ENCODE data around the gene PLA2G4E.

The PLA2G4E gene

DNA sequence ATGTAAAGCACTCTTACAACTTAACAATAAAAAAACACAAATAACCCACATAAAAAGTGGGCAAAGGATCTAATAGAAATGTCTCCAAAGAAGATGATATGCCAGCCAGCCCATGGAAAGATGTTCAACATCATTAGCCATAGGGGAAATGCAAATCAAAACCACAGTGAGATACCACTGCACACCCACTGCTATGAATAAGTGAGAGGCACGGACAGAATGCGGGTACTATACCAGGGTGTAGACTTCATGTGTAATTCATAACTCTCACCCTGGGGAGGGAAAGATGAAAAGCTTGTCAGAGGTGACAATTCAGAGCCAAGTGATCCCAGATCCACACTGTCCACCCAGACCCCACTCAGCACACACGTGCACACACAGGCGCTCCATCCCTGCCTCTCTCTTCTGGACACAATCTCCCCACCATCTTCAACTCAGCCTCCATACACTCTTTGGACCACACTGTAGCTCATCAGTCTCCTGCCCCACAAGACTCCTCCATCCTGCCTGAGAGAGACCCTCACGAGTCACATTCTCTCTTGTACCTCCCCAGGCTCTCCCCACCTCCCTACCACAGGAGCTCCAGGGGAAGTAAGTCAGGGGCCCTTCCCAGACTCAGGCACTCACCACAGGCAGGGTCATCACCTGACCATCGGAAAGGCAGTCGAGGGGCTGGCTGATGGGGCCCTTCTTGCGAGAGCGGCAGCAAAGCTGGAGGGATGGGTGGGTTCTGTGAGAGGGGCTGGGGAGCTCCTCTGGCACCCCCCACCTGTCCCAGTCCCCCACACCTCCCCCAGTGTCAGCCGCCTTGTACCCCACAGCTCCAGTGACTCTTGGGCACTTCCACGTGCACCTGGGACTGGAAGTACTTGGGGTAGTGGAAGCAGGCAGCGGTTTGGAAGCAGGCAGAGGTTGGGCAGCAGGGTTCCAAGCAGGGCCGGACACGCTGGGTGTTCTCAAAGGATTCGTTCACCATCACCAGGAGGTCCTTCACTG lies 21.3 kb downstream of the PLA2G4E start:
- no peaks in the 10 kb centered on the region for H3K27me3 ChIP-seq (ENCODE audit: control insufficient read depth, insufficient read depth, low read length)
- H3K9me3 ChIP-seq (ENCODE audit: control insufficient read depth, low read length), result no peaks in the 10 kb centered on the region
- no peak overlapping the region for H3K27ac ChIP-seq
- H3K4me3 ChIP-seq (ENCODE audit: low read depth, low read length), result no peak overlapping the region
- H3K79me2 ChIP-seq, result no peaks in the 10 kb centered on the region
- no peaks in the 10 kb centered on the region for H3K36me3 ChIP-seq (ENCODE audit: control insufficient read depth, insufficient read depth, low read length)
- H3K4me1 ChIP-seq, result no peaks in the 10 kb centered on the region
- H2AFZ ChIP-seq, result no peak overlapping the region
- TF ChIP-seq, protein P1, sequence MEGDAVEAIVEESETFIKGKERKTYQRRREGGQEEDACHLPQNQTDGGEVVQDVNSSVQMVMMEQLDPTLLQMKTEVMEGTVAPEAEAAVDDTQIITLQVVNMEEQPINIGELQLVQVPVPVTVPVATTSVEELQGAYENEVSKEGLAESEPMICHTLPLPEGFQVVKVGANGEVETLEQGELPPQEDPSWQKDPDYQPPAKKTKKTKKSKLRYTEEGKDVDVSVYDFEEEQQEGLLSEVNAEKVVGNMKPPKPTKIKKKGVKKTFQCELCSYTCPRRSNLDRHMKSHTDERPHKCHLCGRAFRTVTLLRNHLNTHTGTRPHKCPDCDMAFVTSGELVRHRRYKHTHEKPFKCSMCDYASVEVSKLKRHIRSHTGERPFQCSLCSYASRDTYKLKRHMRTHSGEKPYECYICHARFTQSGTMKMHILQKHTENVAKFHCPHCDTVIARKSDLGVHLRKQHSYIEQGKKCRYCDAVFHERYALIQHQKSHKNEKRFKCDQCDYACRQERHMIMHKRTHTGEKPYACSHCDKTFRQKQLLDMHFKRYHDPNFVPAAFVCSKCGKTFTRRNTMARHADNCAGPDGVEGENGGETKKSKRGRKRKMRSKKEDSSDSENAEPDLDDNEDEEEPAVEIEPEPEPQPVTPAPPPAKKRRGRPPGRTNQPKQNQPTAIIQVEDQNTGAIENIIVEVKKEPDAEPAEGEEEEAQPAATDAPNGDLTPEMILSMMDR (IDR thresholded peaks at IDR 0.05), result no peak
- no peak overlapping the region for H3K4me2 ChIP-seq (ENCODE audit: low read length)
- H3K9ac ChIP-seq, result no peak overlapping the region

DNA sequence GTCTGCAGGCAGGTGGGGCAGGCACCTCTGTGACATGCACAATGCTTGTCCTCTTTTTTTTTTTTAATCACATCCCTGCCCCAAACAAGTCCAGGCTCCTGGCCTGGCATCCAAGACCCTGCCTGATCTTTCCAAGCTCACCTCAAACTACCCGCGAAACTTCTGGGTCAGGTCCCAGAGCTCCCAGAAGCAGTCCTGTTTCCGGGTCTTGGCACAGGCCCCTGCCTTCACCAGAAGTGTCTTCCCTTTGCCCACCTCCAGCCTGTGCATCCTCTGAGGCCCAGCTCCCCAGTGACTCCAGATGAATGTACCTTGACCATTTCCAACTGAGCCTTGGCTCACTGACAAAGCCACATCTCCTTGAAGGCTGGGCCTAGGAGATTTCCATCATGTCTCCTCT lies 23.0 kb downstream of the PLA2G4E start:
- no peak overlapping the region for H3K27ac ChIP-seq
- no peak overlapping the region for H2AFZ ChIP-seq
- TF ChIP-seq, protein P1 (IDR thresholded peaks at IDR 0.05), result no peak
- H3K4me1 ChIP-seq, result no peaks in the 10 kb centered on the region
- no peak overlapping the region for H3K9ac ChIP-seq
- no peaks in the 10 kb centered on the region for H3K79me2 ChIP-seq
- H3K9me3 ChIP-seq (ENCODE audit: control insufficient read depth, low read length), result no peaks in the 10 kb centered on the region
- H3K4me3 ChIP-seq (ENCODE audit: low read depth, low read length), result no peak overlapping the region
- H3K27me3 ChIP-seq (ENCODE audit: control insufficient read depth, insufficient read depth, low read length), result no peaks in the 10 kb centered on the region
- H3K4me2 ChIP-seq (ENCODE audit: low read length), result no peak overlapping the region
- no peaks in the 10 kb centered on the region for H3K36me3 ChIP-seq (ENCODE audit: control insufficient read depth, insufficient read depth, low read length)

DNA sequence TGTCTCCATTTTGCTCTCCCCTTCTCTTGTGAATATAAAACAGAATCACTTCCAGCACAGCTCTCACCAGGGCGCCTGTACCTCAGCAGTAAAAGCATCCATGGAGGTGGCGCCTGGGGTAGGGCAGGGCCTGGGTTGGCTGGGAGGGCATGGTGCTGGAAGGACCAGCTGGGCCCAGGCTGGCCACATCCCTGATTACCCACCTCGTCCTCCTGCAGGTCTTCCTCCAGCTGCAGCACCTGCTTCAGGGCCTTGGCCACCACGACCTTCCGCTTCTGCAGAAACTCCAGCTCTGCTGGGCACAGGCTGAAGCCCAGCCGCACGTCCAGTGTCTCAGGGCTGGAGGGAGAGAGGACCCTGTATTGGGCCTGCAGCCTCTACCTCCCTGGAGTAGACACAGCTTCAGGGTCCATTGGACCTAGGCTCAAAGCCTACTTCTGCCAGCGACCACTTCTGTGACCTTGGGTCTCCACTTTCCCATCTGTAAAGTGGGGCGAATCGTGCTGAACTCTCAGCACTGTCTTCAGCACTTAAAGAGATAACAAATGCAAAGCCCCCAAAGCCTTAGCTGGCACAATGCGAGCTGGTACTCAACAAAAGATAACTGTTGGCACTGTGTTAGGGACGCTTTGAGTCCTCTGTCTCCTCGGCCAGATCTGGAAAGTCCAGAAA lies 23.8 kb downstream of the PLA2G4E start:
- no peak overlapping the region for H3K27ac ChIP-seq
- no peaks in the 10 kb centered on the region for H3K79me2 ChIP-seq
- no peak overlapping the region for H3K9ac ChIP-seq
- no peaks in the 10 kb centered on the region for H3K27me3 ChIP-seq (ENCODE audit: control insufficient read depth, insufficient read depth, low read length)
- no peaks in the 10 kb centered on the region for H3K9me3 ChIP-seq (ENCODE audit: control insufficient read depth, low read length)
- TF ChIP-seq, protein P1 (IDR thresholded peaks at IDR 0.05), result no peak
- H3K4me3 ChIP-seq (ENCODE audit: low read depth, low read length), result no peak overlapping the region
- H2AFZ ChIP-seq, result no peak overlapping the region
- no peaks in the 10 kb centered on the region for H3K36me3 ChIP-seq (ENCODE audit: control insufficient read depth, insufficient read depth, low read length)
- H3K4me2 ChIP-seq (ENCODE audit: low read length), result no peak overlapping the region
- no peaks in the 10 kb centered on the region for H3K4me1 ChIP-seq

DNA sequence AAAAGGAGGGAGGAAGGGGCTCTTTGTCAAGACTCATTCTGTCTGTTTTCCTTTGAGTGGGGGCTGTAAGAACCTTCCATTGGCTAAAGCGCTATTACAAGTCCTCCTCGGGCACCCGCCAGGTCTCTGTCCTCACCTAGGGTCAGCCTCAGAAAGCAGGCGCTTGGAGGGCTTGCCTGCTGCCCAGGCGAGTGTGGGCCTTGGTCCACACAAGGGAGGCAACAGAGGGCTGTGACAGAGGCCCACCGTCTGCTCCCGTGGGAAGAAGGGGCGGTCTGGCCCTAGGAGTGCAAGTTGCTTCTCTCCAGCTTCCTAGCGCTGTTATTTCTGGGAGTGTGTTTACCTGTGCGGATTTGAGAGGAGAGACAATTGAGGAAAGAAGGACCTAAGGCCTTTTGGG lies 24.5 kb downstream of the PLA2G4E start:
- TF ChIP-seq, protein P1 (IDR thresholded peaks at IDR 0.05), result no peak

More for the DNA sequence above, 24.5 kb downstream of the PLA2G4E start:
- Histone ChIP-seq H3K27ac (no peak overlapping the region), H3K79me2 (no peaks in the 10 kb centered on the region), H2AFZ (no peak overlapping the region), H3K27me3 (ENCODE audit: control insufficient read depth, insufficient read depth, low read length) (no peaks in the 10 kb centered on the region), H3K4me1 (no peaks in the 10 kb centered on the region), H3K4me3 (ENCODE audit: low read depth, low read length) (no peak overlapping the region), H3K36me3 (ENCODE audit: control insufficient read depth, insufficient read depth, low read length) (no peaks in the 10 kb centered on the region), H3K4me2 (ENCODE audit: low read length) (no peak overlapping the region), H3K9ac (no peak overlapping the region), H3K9me3 (ENCODE audit: control insufficient read depth, low read length) (no peaks in the 10 kb centered on the region)
